Muscle of leg (tissue), 11 donors: ENCODE data around the gene MRI1. TPM values are rescaled to one million over a fixed set of nuclear protein-coding genes. Genes with fewer than 3 reads are reported as not detected.
"Not testable (repeated sequence)": the region's sequence is repeated elsewhere in the genome, so short reads cannot be mapped to it uniquely, and the experiment has no call there.

Experiments used
- DNase-seq: peaks from one replicate; pipeline ENCODE4 v3.0.0; 2013
- H3K27ac ChIP-seq: one replicate; pipeline ENCODE4 v1.5.1; 2013; ENCODE audit warnings: mild to moderate bottlenecking, low read length, control low read depth
- H3K27me3 ChIP-seq: one replicate; pipeline ENCODE4 v1.6.1; 2013; ENCODE audit warnings: low read length; ENCODE audit not compliant: control insufficient read depth, insufficient read depth
- H3K36me3 ChIP-seq: one replicate; pipeline ENCODE4 v1.6.1; 2013; ENCODE audit warnings: low read length; ENCODE audit not compliant: control insufficient read depth, insufficient read depth
- H3K4me1 ChIP-seq: one replicate; pipeline ENCODE4 v1.6.1; 2013; ENCODE audit warnings: low read length; ENCODE audit not compliant: control insufficient read depth, insufficient read depth
- H3K4me3 ChIP-seq: one replicate; pipeline ENCODE4 v1.5.1; 2013; ENCODE audit warnings: low read length, control low read depth
- H3K9me3 ChIP-seq: replicated peaks from 2 replicates; pipeline ENCODE4 v1.6.1; 2013; ENCODE audit warnings: low read depth, low read length; ENCODE audit not compliant: control insufficient read depth
- WGBS: methylation state at CpG from one replicate; pipeline ENCODE4 v1.1.5; 2013; ENCODE audit warnings: missing lambda C conversion rate; ENCODE audit not compliant: insufficient coverage; 5-methylcytosine and 5-hydroxymethylcytosine counted together
- polyA plus RNA-seq, 8 donors: library from polyadenylated mRNA; unstranded; fragments of 120-200 nt; gene quantifications; one replicate each; pipeline versions ENCODE4 v1.2.1 to v1.2.3, GENCODE V29; 2013; ENCODE audit warnings: inconsistent platforms in 1 of 8, low replicate concordance in 1 of 8; ENCODE audit not compliant: insufficient read length in 8 of 8, insufficient read depth in 1 of 8
- total RNA-seq: library from RNA; stranded (reverse); fragments of 120-200 nt; gene quantifications from one replicate; pipeline ENCODE4 v1.2.4, GENCODE V29; 2013

Gene MRI1
- total and polyA plus RNA-seq, 9 donors: 15.6 to 27.9 (median 20.4) TPM

- DNase-seq: no peak
- H3K9me3 ChIP-seq: no peaks in the 10 kb centered on the region
- H3K4me3 ChIP-seq: no peak overlapping the region
- peaks cover 39% of the 10 kb centered on the region for H3K36me3 ChIP-seq
- 80% methylated on average over 9 of the region's 16 CpGs for WGBS
- no peaks in the 10 kb centered on the region for H3K27me3 ChIP-seq
- H3K4me1 ChIP-seq: peaks cover 10% of the 10 kb centered on the region
- H3K27ac ChIP-seq: no peak overlapping the region
These were observed 5.8 kb downstream of the MRI1 start for GRCh38 chr19:13770013-13770635.

- Histone ChIP-seq H3K4me3 (peak within 1 kb of the TSS; percentile 96), H3K4me1 (peaks cover 11% of the 10 kb centered on the region), H3K27ac (peak within 1 kb of the TSS; percentile 94), H3K9me3 (no peaks in the 10 kb centered on the region), H3K27me3 (no peaks in the 10 kb centered on the region), H3K36me3 (peaks cover 54% of the 10 kb centered on the region)
- peak; percentile 98 for DNase-seq
- WGBS: under 1% methylated on average over 50 of the region's 61 CpGs
These were observed 10.2 kb downstream of the MRI1 start, which contains the start of gene C19orf53 for GRCh38 chr19:13774217-13775191. Gene C19orf53, plus strand, starts transcription at chr19:13774456. Its CDS starts 22 bp downstream, at chr19:13774478.

GRCh38 chr19:13778398-13778797, 14.1 kb downstream of the MRI1 start:
- Histone ChIP-seq H3K27ac (no peak overlapping the region), H3K4me3 (no peak overlapping the region), H3K4me1 (peaks cover 17% of the 10 kb centered on the region), H3K9me3 (no peaks in the 10 kb centered on the region), H3K36me3 (peaks cover 43% of the 10 kb centered on the region), H3K27me3 (no peaks in the 10 kb centered on the region)
- no peak for DNase-seq
- WGBS: 84% methylated on average over 8 of the region's 9 CpGs

- H3K9me3 ChIP-seq: no peaks in the 10 kb centered on the region
- no peak overlapping the region for H3K4me3 ChIP-seq
- peaks cover 43% of the 10 kb centered on the region for H3K36me3 ChIP-seq
- DNase-seq: no peak
- no peaks in the 10 kb centered on the region for H3K27me3 ChIP-seq
- 92% methylated on average over 6 of the region's 6 CpGs for WGBS
- H3K27ac ChIP-seq: no peak overlapping the region
- H3K4me1 ChIP-seq: peaks cover 17% of the 10 kb centered on the region
These were observed 14.5 kb downstream of the MRI1 start for GRCh38 chr19:13778847-13779246.

GRCh38 chr19:13779794-13780193, 15.5 kb downstream of the MRI1 start:
- H3K27ac ChIP-seq, H3K27me3 ChIP-seq, H3K4me3 ChIP-seq, DNase-seq, H3K9me3 ChIP-seq: not testable (repeated sequence)
- peaks cover 17% of the 10 kb centered on the region for H3K4me1 ChIP-seq
- 100% methylated on average over 3 of the region's 8 CpGs for WGBS
- peaks cover 43% of the 10 kb centered on the region for H3K36me3 ChIP-seq

GRCh38 chr19:13781547-13781946, 17.2 kb downstream of the MRI1 start:
- H3K27ac ChIP-seq: peak overlapping the region; percentile 77
- H3K27me3 ChIP-seq: no peaks in the 10 kb centered on the region
- H3K4me3 ChIP-seq: no peak overlapping the region
- H3K36me3 ChIP-seq: peaks cover 32% of the 10 kb centered on the region
- no peaks in the 10 kb centered on the region for H3K9me3 ChIP-seq
- peaks cover 11% of the 10 kb centered on the region for H3K4me1 ChIP-seq
- WGBS: 5% methylated on average over 5 of the region's 5 CpGs
- DNase-seq: peak; percentile 96

GRCh38 chr19:13782537-13782936, 18.2 kb downstream of the MRI1 start:
- H3K27ac ChIP-seq: peak overlapping the region; percentile 77
- WGBS: 75% methylated on average over 8 of the region's 8 CpGs

GRCh38 chr19:13783565-13784500, 19.5 kb downstream of the MRI1 start:
- Histone ChIP-seq H3K36me3 (peaks cover 12% of the 10 kb centered on the region), H3K27me3 (no peaks in the 10 kb centered on the region), H3K9me3 (no peaks in the 10 kb centered on the region), H3K4me1 (peaks cover 24% of the 10 kb centered on the region), H3K4me3 (no peak overlapping the region), H3K27ac (no peak overlapping the region)
- no peak for DNase-seq
- 77% methylated on average over 9 of the region's 18 CpGs for WGBS

More at GRCh38 chr19:13782537-13782936, 18.2 kb downstream of the MRI1 start:
- peaks cover 17% of the 10 kb centered on the region for H3K4me1 ChIP-seq
- H3K36me3 ChIP-seq: peaks cover 25% of the 10 kb centered on the region
- no peak for DNase-seq
- H3K9me3 ChIP-seq: no peaks in the 10 kb centered on the region
- no peaks in the 10 kb centered on the region for H3K27me3 ChIP-seq
- H3K4me3 ChIP-seq: no peak overlapping the region

- Histone ChIP-seq H3K4me1 (peaks cover 24% of the 10 kb centered on the region), H3K9me3 (no peaks in the 10 kb centered on the region), H3K27ac (no peak overlapping the region), H3K27me3 (no peaks in the 10 kb centered on the region), H3K36me3 (peaks cover 1% of the 10 kb centered on the region), H3K4me3 (no peak overlapping the region)
- DNase-seq: peak; percentile 65
- WGBS: 7% methylated on average over 11 of the region's 17 CpGs
These were observed 20.6 kb downstream of the MRI1 start for GRCh38 chr19:13784731-13785452.
